GM10248 (cell line): ENCODE results near the gene LOXL1.

Experiments used
- CTCF ChIA-PET: fragments of 300-600 bp; sonication (Branson Sonifier 250); formaldehyde crosslinking; extraction: SDS; loops from one replicate; lab custom pipeline; 2021; ENCODE audit warnings: antibody characterized with exemption; lab: Yijun Ruan, JAX
- POLR2A ChIA-PET: fragments of 350-650 bp; sonication (Branson Sonifier 250); formaldehyde crosslinking; extraction: SDS; loops from one replicate; lab custom pipeline; 2020; ENCODE audit warnings: antibody characterized with exemption; lab: Yijun Ruan, JAX
- DNase-seq: peaks from one replicate; pipeline ENCODE4 v3.0.0; 2012; ENCODE audit errors: extremely low spot score
- TF ChIP-seq, protein P1 (sequence below): IDR thresholded peaks from 2 replicates; pipeline ENCODE4 v1.5.1; 2012; ENCODE audit warnings: mild to moderate bottlenecking, low read depth; ENCODE audit errors: extremely low read depth, missing control alignments, control extremely low read depth

The LOXL1 gene

DNA sequence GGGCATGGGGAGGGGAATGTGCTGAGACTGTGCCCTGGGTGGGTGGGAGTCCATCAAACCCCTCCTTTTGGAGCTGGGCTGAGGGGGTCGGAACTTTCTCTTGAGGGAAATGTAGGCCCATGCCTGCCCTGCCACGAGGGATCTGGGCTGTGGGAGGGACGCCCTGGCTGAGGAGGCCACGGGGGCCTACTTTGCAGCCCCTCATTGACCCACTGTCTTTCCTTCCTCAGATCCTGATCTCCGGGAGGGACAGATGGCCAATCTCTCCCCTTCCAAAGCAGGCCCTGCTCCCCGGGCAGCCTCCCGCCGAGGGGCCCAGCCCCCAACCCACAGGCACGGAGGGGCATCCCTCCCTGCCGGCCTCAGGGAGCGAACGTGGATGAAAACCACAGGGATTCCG, 25.3 kb downstream of the LOXL1 start:
- CTCF ChIA-PET, result interaction anchor here (0.6 to 4.1 kb wide), 10 partner anchors 9 to 369 kb away, joined by 3 to 40 read pairs (median 4); no protein-coding TSS in a partner anchor
- POLR2A ChIA-PET, result no interaction called here
- TF ChIP-seq, protein P1, sequence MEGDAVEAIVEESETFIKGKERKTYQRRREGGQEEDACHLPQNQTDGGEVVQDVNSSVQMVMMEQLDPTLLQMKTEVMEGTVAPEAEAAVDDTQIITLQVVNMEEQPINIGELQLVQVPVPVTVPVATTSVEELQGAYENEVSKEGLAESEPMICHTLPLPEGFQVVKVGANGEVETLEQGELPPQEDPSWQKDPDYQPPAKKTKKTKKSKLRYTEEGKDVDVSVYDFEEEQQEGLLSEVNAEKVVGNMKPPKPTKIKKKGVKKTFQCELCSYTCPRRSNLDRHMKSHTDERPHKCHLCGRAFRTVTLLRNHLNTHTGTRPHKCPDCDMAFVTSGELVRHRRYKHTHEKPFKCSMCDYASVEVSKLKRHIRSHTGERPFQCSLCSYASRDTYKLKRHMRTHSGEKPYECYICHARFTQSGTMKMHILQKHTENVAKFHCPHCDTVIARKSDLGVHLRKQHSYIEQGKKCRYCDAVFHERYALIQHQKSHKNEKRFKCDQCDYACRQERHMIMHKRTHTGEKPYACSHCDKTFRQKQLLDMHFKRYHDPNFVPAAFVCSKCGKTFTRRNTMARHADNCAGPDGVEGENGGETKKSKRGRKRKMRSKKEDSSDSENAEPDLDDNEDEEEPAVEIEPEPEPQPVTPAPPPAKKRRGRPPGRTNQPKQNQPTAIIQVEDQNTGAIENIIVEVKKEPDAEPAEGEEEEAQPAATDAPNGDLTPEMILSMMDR, result no peak
- no peak for DNase-seq

DNA sequence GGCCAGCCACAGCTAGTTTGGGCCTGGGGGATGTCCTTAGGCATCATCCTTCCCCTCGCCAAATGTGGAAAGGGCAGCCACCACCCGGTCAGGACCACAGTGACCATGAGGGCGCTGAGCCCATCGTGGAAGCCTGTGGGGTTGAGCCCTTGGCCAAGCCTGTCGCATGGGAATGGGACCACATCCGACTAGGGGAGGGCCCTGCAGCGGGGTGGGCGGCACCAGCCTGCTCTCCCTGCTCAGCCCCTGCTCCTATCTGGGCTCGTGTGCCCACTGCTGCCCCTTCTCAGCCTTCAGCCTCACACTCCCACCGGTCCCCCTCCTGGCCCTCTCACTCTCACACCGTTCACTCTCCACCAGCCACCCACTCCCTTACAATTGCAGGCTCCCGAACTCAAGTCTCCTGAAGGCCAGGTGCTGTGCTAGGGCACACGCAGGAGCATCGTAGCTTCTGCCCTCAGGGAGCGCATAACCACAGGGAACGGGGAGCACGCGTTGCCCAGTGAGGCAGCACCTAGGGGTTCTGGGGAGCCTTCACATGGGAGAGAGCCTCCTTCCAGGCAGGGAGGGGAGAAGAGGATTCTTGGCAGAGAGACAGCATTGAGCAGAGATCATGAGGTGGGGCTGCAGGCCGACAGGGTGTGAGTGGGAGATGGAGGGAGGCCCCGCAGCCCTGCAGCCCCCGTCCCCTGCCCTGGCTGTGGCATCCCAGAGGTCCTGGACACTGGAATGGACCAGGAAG, 26.1 kb downstream of the LOXL1 start:
- CTCF ChIA-PET, result interaction anchor here (1.1 to 4.1 kb wide), 5 partner anchors 13 to 55 kb away, joined by 3 to 40 read pairs (median 7); no protein-coding TSS in a partner anchor

DNA sequence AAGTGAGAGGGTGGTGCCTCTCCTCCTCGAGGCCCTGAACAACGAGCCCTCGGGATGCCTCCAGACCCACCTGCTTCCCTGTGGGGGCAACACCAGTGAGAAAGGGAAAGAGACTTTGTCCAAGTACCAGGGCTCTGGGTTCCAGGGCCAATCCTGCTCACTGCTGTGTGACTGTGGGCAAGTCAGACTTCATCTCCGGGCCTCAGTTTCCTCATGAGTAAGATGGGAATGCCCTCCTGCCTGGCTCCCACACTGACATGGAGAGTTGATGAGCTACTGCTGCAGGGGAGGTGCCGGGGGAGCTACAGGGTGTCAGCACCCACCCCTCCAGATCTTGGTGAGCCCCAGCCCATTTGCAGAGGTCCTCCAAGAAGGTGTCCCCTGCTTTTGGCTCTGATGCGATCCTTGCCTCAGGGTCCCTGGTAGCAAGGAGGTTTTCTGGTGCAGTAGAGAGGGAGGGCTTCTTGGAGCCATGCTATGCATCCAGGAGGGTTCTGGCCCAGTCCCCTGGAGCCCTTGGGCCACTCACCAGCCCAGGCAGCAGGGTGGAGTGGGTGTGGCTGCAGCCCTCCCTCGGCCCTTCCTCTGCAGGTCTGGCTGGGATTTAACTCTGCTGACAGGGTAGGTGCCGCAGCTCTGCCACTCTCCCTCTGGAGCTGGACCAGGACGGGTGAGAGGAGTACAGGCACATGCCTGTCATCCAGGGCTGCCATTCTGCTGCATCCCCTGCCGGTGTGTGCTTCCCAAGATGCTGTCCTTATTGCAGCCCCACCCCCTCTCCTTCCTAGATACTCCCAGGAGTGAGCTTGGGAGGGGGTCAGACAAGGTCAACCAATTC, 26.9 kb downstream of the LOXL1 start:
- POLR2A ChIA-PET, result no interaction called here
- TF ChIP-seq, protein P1, result no peak
- CTCF ChIA-PET, result interaction anchor here (0.9 to 2.5 kb wide), 3 partner anchors 11 to 20 kb away, joined by 3 to 12 read pairs (median 6); no protein-coding TSS in a partner anchor
- DNase-seq, result no peak

More for the DNA sequence above, 26.1 kb downstream of the LOXL1 start:
- no peak for DNase-seq
- POLR2A ChIA-PET, result no interaction called here
- TF ChIP-seq, protein P1, result no peak

DNA sequence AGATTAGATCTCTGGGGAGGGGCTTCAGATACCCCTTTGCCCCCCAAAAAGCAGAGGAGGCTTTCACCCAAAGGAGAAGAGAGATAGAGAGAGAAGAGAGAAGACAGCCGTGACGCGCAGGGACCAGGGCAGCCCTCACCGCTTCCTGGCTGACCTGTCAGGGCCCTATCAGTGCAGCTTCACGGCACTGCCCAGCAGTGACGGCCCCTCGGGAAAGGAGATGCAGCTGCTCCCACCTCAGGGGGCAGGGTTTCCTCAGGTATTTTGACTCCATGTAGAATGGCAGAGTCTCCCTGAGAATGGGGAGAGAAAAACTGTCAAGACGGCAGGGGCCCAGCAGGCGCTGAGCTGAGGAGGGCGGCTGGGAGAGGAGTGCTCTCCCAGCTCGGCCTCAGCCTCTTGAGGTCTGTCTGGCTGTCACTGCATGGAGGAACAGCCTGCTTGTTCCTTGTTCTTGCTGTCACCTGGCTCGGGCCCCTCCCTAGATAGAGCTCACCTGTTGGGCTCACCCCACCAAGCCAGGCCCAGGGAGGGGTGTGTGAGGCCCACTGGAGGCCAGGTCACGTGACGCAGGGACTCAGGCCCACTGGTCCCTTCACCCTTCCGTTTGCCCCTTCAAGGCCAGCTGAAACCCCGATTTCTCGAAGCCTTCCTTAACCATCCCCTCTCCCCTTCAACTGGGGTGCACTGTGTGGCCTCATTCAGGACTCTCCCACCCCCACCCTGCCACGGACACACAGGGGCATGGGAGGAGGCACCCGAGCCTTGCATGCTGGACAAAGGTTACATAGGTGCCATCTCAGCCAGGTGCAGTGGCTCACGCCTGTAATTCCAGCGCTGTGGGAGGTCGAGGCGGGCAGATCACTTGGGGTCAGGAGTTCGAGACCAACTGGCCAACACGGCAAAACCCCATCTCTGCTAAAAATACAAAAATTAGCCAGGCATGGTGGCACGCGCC, 28.2 kb downstream of the LOXL1 start:
- ChIA-PET CTCF (interaction anchor here (0.9 to 2.5 kb wide), 5 partner anchors 10 to 367 kb away, joined by 3 to 12 read pairs (median 3); no protein-coding TSS in a partner anchor), POLR2A (no interaction called here)
- DNase-seq, result no peak
- TF ChIP-seq, protein P1, result no peak

DNA sequence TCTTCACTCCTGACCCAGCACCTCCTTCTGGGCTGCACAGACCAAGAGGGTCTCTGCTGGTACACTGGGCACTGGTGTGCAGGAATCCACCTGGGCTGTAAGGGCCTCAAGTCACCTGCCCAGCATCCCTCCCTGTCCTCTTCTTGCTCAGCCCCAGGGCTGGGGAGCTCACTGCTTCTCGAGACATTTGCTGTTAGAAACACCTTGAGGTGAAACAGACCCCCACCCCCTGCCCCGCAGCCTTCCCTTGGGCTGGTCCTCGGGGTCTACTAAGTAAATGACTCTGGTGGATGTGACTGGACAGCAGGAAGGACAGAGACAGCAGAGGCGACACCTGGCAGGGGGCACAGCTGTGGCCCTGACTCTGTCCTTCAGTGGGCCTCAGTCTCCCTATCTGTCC, 29.1 kb downstream of the LOXL1 start:
- DNase-seq, result no peak
- ChIA-PET POLR2A (no interaction called here), CTCF (interaction anchor here (1.7 to 2.5 kb wide), 3 partner anchors 9 to 98 kb away, joined by 3 to 12 read pairs (median 6); no protein-coding TSS in a partner anchor)
- TF ChIP-seq, protein P1, result no peak
